Loucy (cell line): ENCODE data around the gene TKT.
A peak's percentile ranks its signal among the peaks of the same experiment; 100 is the strongest.
"Not testable (repeated sequence)": the region's sequence is repeated elsewhere in the genome, so short reads cannot be mapped to it uniquely, and the experiment has no call there.

Experiments
- H2AFZ ChIP-seq: fragments of 200-600 bp; sonication (generic); 2 replicates; pipeline ENCODE4 v1.6.0; 2016; ENCODE audit warnings: antibody characterized with exemption, mild to moderate bottlenecking, low read length, moderate library complexity
- H3F3A ChIP-seq: fragments of 200-600 bp; 2 replicates; pipeline ENCODE4 v1.6.0; 2016; ENCODE audit warnings: antibody characterized with exemption, low read depth, mild to moderate bottlenecking
- H3K27me3 ChIP-seq: fragments of 200-600 bp; sonication (generic); 2 replicates; pipeline ENCODE4 v1.6.1; 2014; ENCODE audit warnings: low read length, mild to moderate bottlenecking; ENCODE audit not compliant: insufficient read depth, poor library complexity, severe bottlenecking
- H3K36me3 ChIP-seq: fragments of 200-600 bp; sonication (generic); 2 replicates; pipeline ENCODE4 v1.6.1; 2016; ENCODE audit warnings: low read length; ENCODE audit not compliant: insufficient read depth
- H3K4me1 ChIP-seq: fragments of 200-600 bp; sonication (generic); 2 replicates; pipeline ENCODE4 v1.5.1; 2014; ENCODE audit warnings: low read length, mild to moderate bottlenecking; ENCODE audit not compliant: insufficient read depth, poor library complexity, severe bottlenecking
- H3K4me2 ChIP-seq: fragments of 200-600 bp; sonication (generic); 2 replicates; pipeline ENCODE4 v1.6.0; 2014; ENCODE audit warnings: antibody characterized with exemption, low read length, low read depth, mild to moderate bottlenecking; ENCODE audit not compliant: poor library complexity, severe bottlenecking
- H3K4me3 ChIP-seq: fragments of 200-600 bp; sonication (generic); 2 replicates; pipeline ENCODE4 v1.5.1; 2014; ENCODE audit warnings: low read length, mild to moderate bottlenecking, mixed read lengths; ENCODE audit not compliant: poor library complexity, severe bottlenecking
- H3K79me2 ChIP-seq: fragments of 200-600 bp; sonication (generic); 2 replicates; pipeline ENCODE4 v1.6.1; 2014; ENCODE audit warnings: low read length; ENCODE audit not compliant: insufficient read depth
- H3K9ac ChIP-seq: fragments of 200-600 bp; sonication (generic); 2 replicates; pipeline ENCODE4 v1.6.0; 2014; ENCODE audit warnings: mild to moderate bottlenecking, low read depth, low read length, moderate library complexity; ENCODE audit not compliant: poor library complexity, severe bottlenecking
- H3K9me2 ChIP-seq: fragments of 200-600 bp; sonication (generic); replicated peaks from 2 replicates; pipeline ENCODE4 v1.6.1; 2016; ENCODE audit warnings: low read depth, low read length, mixed read lengths
- H3K9me3 ChIP-seq: fragments of 200-600 bp; sonication (generic); 2 replicates; pipeline ENCODE4 v1.6.1; 2014; ENCODE audit warnings: mild to moderate bottlenecking, antibody characterized with exemption, low read length, low read depth; ENCODE audit not compliant: insufficient read depth
- H4K20me1 ChIP-seq: fragments of 200-600 bp; sonication (generic); 2 replicates; pipeline ENCODE4 v1.6.0; 2014; ENCODE audit warnings: antibody characterized with exemption, low read length, mild to moderate bottlenecking; ENCODE audit not compliant: insufficient read depth, poor library complexity, severe bottlenecking
- CTCF ChIP-seq: fragments of 200-600 bp; sonication (generic); conservative IDR thresholded peaks from 2 replicates; pipeline ENCODE4 v1.5.1; 2014; ENCODE audit warnings: mild to moderate bottlenecking, antibody characterized with exemption, low read length
- EZH2phosphoT487 ChIP-seq: fragments of 200-600 bp; IDR thresholded peaks from 2 replicates; pipeline ENCODE4 v1.6.1; 2018; ENCODE audit warnings: antibody characterized with exemption, mild to moderate bottlenecking, moderate library complexity, borderline replicate concordance

TKT gene

GRCh38 chr3:53274938-53275605, 19.2 kb upstream of the TKT start:
- Histone ChIP-seq H3K79me2 (no peaks in the 10 kb centered on the region), H4K20me1 (no peaks in the 10 kb centered on the region), H3K4me3 (peak overlapping the region; percentile 9), H3K9me2 (no peaks in the 10 kb centered on the region), H3K27me3 (no peaks in the 10 kb centered on the region), H3F3A (no peaks in the 10 kb centered on the region), H2AFZ (peak overlapping the region; percentile 90), H3K36me3 (no peaks in the 10 kb centered on the region), H3K4me1 (peaks cover 13% of the 10 kb centered on the region), H3K4me2 (peak overlapping the region; percentile 37), H3K9me3 (no peaks in the 10 kb centered on the region), H3K9ac (peak overlapping the region; percentile 21)
- TF ChIP-seq CTCF (no peak), EZH2phosphoT487 (no peak)

- Histone ChIP-seq H3K79me2 (no peaks in the 10 kb centered on the region), H3K9me2 (no peaks in the 10 kb centered on the region), H3K4me1 (peaks cover 19% of the 10 kb centered on the region), H3K27me3 (no peaks in the 10 kb centered on the region), H3F3A (no peaks in the 10 kb centered on the region), H3K9me3 (no peaks in the 10 kb centered on the region), H2AFZ (no peak overlapping the region), H3K36me3 (no peaks in the 10 kb centered on the region), H3K4me3 (no peak overlapping the region), H3K9ac (no peak overlapping the region), H3K4me2 (no peak overlapping the region), H4K20me1 (no peaks in the 10 kb centered on the region)
- no peak for TF ChIP-seq EZH2phosphoT487
- TF ChIP-seq CTCF: no peak
These were observed 17.4 kb upstream of the TKT start for GRCh38 chr3:53273146-53273670.

GRCh38 chr3:53269888-53270880, 14.4 kb upstream of the TKT start:
- H3K9me3 ChIP-seq: no peaks in the 10 kb centered on the region
- H3K36me3 ChIP-seq: no peaks in the 10 kb centered on the region
- no peaks in the 10 kb centered on the region for H4K20me1 ChIP-seq
- no peaks in the 10 kb centered on the region for H3K79me2 ChIP-seq
- H3K4me1 ChIP-seq: peaks cover 19% of the 10 kb centered on the region
- no peak for TF ChIP-seq CTCF
- no peak for TF ChIP-seq EZH2phosphoT487
- no peaks in the 10 kb centered on the region for H3F3A ChIP-seq
- no peaks in the 10 kb centered on the region for H3K9me2 ChIP-seq
- peak overlapping the region; percentile 63 for H2AFZ ChIP-seq
- no peak overlapping the region for H3K4me3 ChIP-seq
- H3K9ac ChIP-seq: peak overlapping the region; percentile 64
- no peaks in the 10 kb centered on the region for H3K27me3 ChIP-seq
- H3K4me2 ChIP-seq: peak overlapping the region; percentile 39

GRCh38 chr3:53269193-53269592, 13.4 kb upstream of the TKT start:
- H3F3A ChIP-seq, H3K9me2 ChIP-seq, H3K36me3 ChIP-seq, H3K79me2 ChIP-seq, H3K9me3 ChIP-seq, H3K4me2 ChIP-seq, H3K27me3 ChIP-seq, H4K20me1 ChIP-seq, H2AFZ ChIP-seq, H3K4me3 ChIP-seq: not testable (repeated sequence)
- Histone ChIP-seq H3K9ac (peak overlapping the region; percentile 64), H3K4me1 (peaks cover 13% of the 10 kb centered on the region)
